ENCODE measurements around the gene GLIS1. TPM values are rescaled to one million over a fixed set of nuclear protein-coding genes. Genes with fewer than 3 reads are reported as not detected.
"Not testable (repeated sequence)": the region's sequence is repeated elsewhere in the genome, so short reads cannot be mapped to it uniquely, and the experiment has no call there.

The GLIS1 gene
- total RNA-seq, 1 donor, result 1.6 TPM

DNA sequence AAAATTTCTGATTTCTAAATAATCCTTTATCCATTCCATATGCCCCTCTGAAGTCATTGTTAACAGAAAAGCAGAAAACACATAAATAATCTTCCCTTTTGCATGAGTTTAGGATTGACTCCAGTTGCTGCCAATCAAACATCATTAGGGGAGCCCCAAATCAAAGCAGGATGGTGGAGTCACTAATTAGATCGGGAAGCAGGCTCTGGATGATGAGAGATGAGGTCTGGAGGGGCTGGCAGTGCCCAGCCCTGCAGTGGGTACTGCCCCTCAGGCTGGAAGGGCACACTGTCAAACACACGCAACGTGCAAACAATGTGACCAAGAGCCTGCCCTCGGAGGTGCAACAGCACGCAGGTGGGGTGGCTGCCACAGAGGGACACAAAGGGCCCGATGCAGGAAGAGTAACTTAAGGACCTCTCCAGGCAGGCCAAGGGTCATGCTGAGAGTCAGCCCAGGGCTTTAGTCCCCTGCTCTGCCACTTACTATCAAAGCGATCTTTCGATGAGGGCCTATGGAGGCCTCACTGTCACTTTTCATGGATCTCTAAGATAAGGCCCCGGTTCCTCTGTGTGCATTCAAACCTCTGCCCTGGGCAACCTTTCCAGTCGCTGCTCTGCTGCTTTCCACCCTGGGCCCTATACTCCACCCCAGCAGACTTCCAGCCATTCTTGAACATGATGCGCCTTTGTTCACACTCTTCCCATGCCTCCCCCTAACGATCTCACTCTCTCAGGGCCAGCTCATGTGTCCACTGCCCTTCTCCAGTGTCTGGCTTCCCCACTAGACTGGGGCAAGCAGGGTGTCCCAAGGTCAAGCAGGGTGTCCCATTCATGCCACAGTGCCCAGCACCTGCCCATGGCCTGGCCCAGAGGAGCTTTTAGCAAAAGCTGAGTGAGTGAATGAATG, 180.9 kb downstream of the GLIS1 start:
- no peak overlapping the region for H3K4me3 ChIP-seq (ENCODE audit: low read depth, low read length)
- TF ChIP-seq, protein P1, sequence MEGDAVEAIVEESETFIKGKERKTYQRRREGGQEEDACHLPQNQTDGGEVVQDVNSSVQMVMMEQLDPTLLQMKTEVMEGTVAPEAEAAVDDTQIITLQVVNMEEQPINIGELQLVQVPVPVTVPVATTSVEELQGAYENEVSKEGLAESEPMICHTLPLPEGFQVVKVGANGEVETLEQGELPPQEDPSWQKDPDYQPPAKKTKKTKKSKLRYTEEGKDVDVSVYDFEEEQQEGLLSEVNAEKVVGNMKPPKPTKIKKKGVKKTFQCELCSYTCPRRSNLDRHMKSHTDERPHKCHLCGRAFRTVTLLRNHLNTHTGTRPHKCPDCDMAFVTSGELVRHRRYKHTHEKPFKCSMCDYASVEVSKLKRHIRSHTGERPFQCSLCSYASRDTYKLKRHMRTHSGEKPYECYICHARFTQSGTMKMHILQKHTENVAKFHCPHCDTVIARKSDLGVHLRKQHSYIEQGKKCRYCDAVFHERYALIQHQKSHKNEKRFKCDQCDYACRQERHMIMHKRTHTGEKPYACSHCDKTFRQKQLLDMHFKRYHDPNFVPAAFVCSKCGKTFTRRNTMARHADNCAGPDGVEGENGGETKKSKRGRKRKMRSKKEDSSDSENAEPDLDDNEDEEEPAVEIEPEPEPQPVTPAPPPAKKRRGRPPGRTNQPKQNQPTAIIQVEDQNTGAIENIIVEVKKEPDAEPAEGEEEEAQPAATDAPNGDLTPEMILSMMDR (IDR thresholded peaks at IDR 0.05; ENCODE audit: insufficient read depth, low read length), result no peak
- no peak for DNase-seq (ENCODE audit: low read depth)

DNA sequence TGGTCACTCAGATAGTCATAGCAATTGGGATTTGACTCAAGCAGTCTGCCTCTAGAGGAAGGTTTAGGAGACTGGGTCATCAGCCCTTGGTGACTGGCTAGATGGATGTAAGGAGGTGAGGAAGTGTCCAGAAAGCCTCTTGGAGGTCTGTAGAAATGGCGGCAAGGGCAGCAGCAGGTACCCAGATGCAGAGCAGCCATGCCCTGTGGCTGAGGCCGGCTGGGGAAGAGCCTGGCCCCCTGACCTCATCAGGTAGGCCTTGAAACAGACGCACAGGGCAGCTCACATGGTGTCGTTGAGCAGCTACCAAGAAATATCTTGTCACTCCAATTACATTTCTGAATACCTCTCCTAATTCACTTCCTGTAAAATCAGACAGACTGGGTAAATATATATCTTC, 181.6 kb downstream of the GLIS1 start:
- TF ChIP-seq, protein P1 (IDR thresholded peaks at IDR 0.05; ENCODE audit: insufficient read depth, low read length), result no peak
- DNase-seq (ENCODE audit: low read depth), result no peak

GRCh38 chr1:53556657-53557227, 182.2 kb downstream of the GLIS1 start:
- DNase-seq (ENCODE audit: low read depth), result no peak
- TF ChIP-seq, protein P1 (IDR thresholded peaks at IDR 0.05; ENCODE audit: insufficient read depth, low read length), result no peak

More for the DNA sequence above, 181.6 kb downstream of the GLIS1 start:
- H3K4me3 ChIP-seq (ENCODE audit: low read depth, low read length), result no peak overlapping the region

DNA sequence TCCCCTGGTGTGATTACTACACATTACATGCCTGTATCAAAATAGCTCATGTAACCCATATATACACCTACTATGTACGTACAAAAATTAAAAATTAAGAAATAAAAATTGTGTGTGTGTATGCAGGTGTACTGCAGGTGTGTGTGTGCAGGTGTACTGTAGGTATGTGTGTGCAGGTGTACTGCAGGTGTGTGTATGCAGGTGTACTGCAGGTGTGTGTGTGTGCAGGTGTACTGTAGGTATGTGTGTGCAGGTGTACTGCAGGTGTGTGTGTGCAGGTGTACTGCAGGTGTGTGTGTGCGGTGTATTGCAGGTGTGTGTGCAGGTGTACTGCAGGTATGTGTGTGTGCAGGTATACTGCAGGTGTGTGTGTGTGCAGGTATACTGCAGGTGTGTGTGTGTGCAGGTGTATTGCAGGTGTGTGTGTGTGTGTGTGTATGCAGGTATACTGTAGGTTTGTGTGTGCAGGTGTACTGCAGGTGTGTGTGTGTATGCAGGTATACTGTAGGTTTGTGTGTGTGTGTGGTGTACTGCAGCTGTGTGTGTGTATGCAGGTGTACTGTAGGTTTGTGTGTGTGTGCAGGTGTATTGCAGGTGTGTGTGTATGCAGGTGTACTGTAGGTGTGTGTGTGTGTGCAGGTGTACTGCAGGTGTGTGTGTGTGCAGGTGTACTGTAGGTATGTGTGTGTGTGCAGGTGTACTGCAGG, 183.2 kb downstream of the GLIS1 start:
- DNase-seq (ENCODE audit: low read depth); H3K4me3 ChIP-seq (ENCODE audit: low read depth, low read length): not testable (repeated sequence)

More at GRCh38 chr1:53556657-53557227, 182.2 kb downstream of the GLIS1 start:
- H3K4me3 ChIP-seq (ENCODE audit: low read depth, low read length), result no peak overlapping the region

- TF ChIP-seq, protein P1 (IDR thresholded peaks at IDR 0.05; ENCODE audit: insufficient read depth, low read length), result no peak
- no peak for DNase-seq (ENCODE audit: low read depth)
- H3K4me3 ChIP-seq (ENCODE audit: low read depth, low read length), result no peak overlapping the region
Measured at GRCh38 chr1:53554592-53555305, 184.2 kb downstream of the GLIS1 start.

DNA sequence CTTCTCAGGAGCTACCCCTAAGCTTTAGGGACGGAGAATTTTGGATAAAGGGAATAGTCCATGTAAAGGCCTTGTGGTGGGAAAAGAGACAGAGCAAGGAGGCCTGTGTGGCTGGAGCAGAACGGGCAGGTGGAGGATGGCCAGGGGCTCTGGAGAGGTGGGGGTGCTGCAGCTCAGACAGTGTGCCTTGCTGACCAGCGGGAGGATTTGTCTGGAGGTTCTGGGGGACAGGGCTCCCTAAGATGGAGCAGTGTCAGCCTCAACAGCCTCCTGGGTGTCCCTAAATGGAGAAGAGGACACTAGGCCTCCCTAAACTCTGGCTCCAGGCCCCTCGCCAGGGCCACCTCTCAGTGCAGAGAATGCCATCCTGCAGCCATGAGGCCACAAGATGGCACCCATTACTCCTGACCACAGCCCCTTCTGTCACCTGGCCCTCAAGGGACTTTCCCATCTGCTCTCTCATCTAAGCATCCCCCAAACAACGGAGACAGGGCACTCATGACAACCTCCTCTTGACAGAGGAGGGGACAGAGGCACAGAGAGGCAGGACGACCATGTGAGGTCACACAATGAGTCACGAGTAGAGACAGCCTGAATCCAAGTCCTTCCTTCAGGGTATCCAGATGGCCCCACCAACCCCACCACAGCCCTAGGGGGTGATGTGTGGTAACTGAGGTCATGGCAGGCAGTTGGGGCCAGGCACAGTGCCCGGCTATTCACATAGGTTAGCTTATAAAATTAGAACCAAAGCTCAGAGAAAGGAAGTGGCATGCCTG, 185.0 kb downstream of the GLIS1 start:
- TF ChIP-seq, protein P1 (IDR thresholded peaks at IDR 0.05; ENCODE audit: insufficient read depth, low read length), result no peak
- DNase-seq (ENCODE audit: low read depth), result no peak
- no peak overlapping the region for H3K4me3 ChIP-seq (ENCODE audit: low read depth, low read length)
